Breast epithelium (tissue), 3 donors: Measurements from ENCODE around the gene STX2.

ENCODE experiments used
- CTCF ChIP-seq, 3 donors: fragments of 450-650 bp; IDR thresholded peaks; one replicate each; pipeline ENCODE4 v1.5.1; 2016 to 2017; ENCODE audit warnings: antibody characterized with exemption in 3 of 3, mild to moderate bottlenecking in 3 of 3, moderate library complexity in 3 of 3
- POLR2A ChIP-seq: fragments of 450-650 bp; IDR thresholded peaks from one replicate; pipeline ENCODE4 v1.6.1; 2016; ENCODE audit warnings: antibody characterized with exemption, mild to moderate bottlenecking, moderate library complexity

DNA sequence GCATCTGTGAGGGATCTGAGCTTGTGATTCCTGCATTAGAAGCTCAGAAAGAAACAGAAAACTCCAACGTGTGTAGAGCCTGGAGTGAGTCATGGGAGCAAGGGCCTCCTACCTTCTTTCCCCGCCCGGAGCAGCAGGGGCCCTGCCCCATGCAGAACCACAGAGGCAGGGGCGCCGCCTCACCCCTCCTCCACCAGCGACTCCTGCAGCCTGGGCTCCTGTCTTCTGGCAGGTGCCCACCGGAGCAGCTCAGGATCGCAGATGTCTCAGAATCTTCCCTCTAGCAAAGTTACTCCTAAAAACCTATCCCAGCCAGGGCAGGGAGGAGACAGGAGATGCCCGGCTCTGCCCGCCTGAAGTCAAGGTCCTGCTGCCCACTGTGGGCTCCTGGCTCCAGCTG is 58.7 kb downstream of the STX2 start:
- no peak for TF ChIP-seq POLR2A
- TF ChIP-seq CTCF (IDR thresholded peaks at IDR 0.05), result no peak
